ENCODE measurements around the gene WRNIP1. TPM values are rescaled to one million over a fixed set of nuclear protein-coding genes. Genes with fewer than 3 reads are reported as not detected.

WRNIP1 gene
- total and polyA plus RNA-seq, 9 of the 15 experiments (the other 6 are each of a cell fraction or from before 2014, with no cell fraction given), result 13.2 to 63.6 (median 48.6) TPM

DNA sequence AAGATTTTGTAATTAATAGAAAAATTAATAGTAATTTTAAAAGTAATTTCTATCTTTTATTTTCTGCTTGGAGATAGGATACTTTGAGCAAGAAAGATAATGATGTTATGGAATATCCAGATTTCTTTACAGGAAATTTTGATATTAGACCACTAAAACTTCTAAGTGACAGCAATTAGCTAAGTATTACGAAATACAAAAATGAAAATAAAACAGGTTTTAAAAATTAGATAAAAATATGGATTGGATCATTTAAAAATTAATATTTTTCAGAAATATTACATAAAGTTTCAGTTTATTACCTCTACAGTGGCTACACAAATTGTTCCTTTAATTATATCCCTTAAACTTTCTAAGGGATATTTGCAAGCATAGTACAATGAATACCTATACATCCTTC, 10.3 kb upstream of the WRNIP1 start:
- intact Hi-C loops (cut with micrococcal nuclease), result no loop called here
- H3K27ac ChIP-seq (ENCODE audit: extremely low read depth, low read depth, low read length), result no peak overlapping the region
- H3K9me3 ChIP-seq (replicated peaks; ENCODE audit: control insufficient read depth, insufficient read depth, low read depth, low read length), result no peaks in the 10 kb centered on the region
- H4K20me1 ChIP-seq (replicated peaks; ENCODE audit: control insufficient read depth, insufficient read depth, low read length), result no peaks in the 10 kb centered on the region
- ATAC-seq, result no peak
- CTCF ChIA-PET (ENCODE audit: low intra/inter-chr PET ratio), result no interaction called here
- H3K36me3 ChIP-seq (ENCODE audit: control insufficient read depth, insufficient read depth, low read length), result no peaks in the 10 kb centered on the region
- no peak overlapping the region for H3K4me3 ChIP-seq
- in situ Hi-C loops (cut with MboI), result no loop called here
- H3K79me2 ChIP-seq (ENCODE audit: control insufficient read depth, insufficient read depth, low read length), result no peaks in the 10 kb centered on the region
- BruUV-seq (replicated peaks), result no TSS peak
- no peaks in the 10 kb centered on the region for H3K27me3 ChIP-seq (ENCODE audit: control insufficient read depth in 2 of 2, insufficient read depth in 2 of 2, low read length in 2 of 2)
- no peak for DNase-seq (ENCODE audit: extremely low read depth in 1 of 4, low spot score in 3 of 4)
- no peak for TF ChIP-seq CREB1 (IDR thresholded peaks at IDR 0.05)
- no peak for TF ChIP-seq CREB1 (CRISPR knock-in tag; IDR thresholded peaks at IDR 0.05)
- no peak for TF ChIP-seq SOX6 (IDR thresholded peaks at IDR 0.05)
- TF ChIP-seq, protein P1, sequence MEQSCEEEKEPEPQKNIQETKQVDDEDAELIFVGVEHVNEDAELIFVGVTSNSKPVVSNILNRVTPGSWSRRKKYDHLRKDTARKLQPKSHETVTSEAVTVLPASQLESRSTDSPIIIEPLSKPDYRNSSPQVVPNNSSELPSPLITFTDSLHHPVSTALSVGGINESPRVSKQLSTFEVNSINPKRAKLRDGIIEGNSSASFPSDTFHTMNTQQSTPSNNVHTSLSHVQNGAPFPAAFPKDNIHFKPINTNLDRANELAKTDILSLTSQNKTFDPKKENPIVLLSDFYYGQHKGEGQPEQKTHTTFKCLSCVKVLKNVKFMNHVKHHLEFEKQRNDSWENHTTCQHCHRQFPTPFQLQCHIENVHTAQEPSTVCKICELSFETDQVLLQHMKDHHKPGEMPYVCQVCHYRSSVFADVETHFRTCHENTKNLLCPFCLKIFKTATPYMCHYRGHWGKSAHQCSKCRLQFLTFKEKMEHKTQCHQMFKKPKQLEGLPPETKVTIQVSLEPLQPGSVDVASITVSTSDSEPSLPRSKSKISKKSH (CRISPR knock-in tag; IDR thresholded peaks at IDR 0.05), result no peak
- peak; percentile 80 for TF ChIP-seq CEBPB (tag; IDR thresholded peaks at IDR 0.05)
- no peak for TF ChIP-seq PCBP2 (IDR thresholded peaks at IDR 0.05; ENCODE audit: low read depth, low read length, poor library complexity, severe bottlenecking)
- TF ChIP-seq CEBPG (CRISPR knock-in tag; IDR thresholded peaks at IDR 0.05), result no peak
- TF ChIP-seq CEBPG (tag; conservative IDR thresholded peaks at IDR 0.05 in 1 of 2, IDR thresholded peaks at IDR 0.05 in 1 of 2), result peak; percentile 63 to 87
- no peak for TF ChIP-seq NCOA2 (IDR thresholded peaks at IDR 0.05; ENCODE audit: partially characterized antibody in 2 of 2)
- 39% methylated on average over 1 of the region's 1 CpG for WGBS (ENCODE audit: insufficient coverage, low coverage, missing lambda C conversion rate)
- H3K4me1 ChIP-seq (replicated peaks in 1 of 2; ENCODE audit: control insufficient read depth in 2 of 2, insufficient read depth in 2 of 2, low read length in 2 of 2), result peaks cover 8 to 34% of the 10 kb centered on the region in 2 experiments
- H2AFZ ChIP-seq (ENCODE audit: low read depth, low read length), result peak overlapping the region; percentile 35; the same call in 1 of the 2 replicates
- H3K9ac ChIP-seq (ENCODE audit: insufficient read depth in 1 of 2, low read depth in 2 of 2, low read length in 2 of 2), result no peak overlapping the region
- FAIRE-seq, result no peak
- POLR2A ChIA-PET, result no interaction called here
- H3K9me1 ChIP-seq (ENCODE audit: control insufficient read depth, insufficient read depth, low read length), result no peaks in the 10 kb centered on the region
- no peak overlapping the region for H3K4me2 ChIP-seq (ENCODE audit: insufficient read depth, low read length)
